Gastrocnemius medialis (tissue), 4 donors: ENCODE measurements around the gene NLK.

Experiments
- CTCF ChIP-seq, 5 experiments: fragments of 450-650 bp in 3 of 5; fragments of 200-600 bp in 2 of 5; sonication (generic) in 2 of 5; IDR thresholded peaks in 4 of 5; conservative IDR thresholded peaks in 1 of 5; 1 replicate in 4 of 5; 2 replicates in 1 of 5; pipeline ENCODE4 v1.5.1; 2016 to 2019; ENCODE audit warnings: antibody characterized with exemption in 5 of 5, mild to moderate bottlenecking in 3 of 5, moderate library complexity in 3 of 5
- POLR2A ChIP-seq, 2 donors: fragments of 450-650 bp; IDR thresholded peaks; one replicate each; pipeline ENCODE4 v1.6.1; 2017; ENCODE audit warnings: antibody characterized with exemption in 2 of 2, mild to moderate bottlenecking in 2 of 2, moderate library complexity in 2 of 2

DNA sequence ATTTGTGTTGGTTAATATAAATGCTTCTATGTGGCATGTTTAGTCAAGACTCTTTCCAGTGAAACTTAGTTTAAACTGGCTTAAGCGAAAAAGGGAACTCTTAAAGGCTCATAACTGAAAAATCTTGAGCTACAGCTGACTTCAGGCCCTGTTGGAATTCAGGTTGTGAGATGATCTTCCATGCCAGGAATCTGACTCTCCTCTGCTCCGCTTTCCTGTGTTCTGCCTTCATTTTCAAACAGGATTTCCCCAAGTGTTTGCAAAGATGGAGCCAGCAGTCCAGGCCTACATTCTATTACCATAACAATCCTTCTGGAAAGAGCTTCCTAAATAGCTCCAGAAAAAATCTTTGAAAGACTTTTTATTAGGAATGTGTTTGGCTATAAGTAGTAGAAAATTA is 134.9 kb downstream of the NLK start:
- TF ChIP-seq CTCF (IDR thresholded peaks at IDR 0.05 in 4 of 5, conservative IDR thresholded peaks at IDR 0.05 in 1 of 5), result no peak
- no peak for TF ChIP-seq POLR2A (IDR thresholded peaks at IDR 0.05)
